NCI-H1436 (cell line): ENCODE results near the gene SLC7A8.

Experiments used
- DNase-seq: peaks from one replicate; lab custom pipeline; 2025; lab: John Stamatoyannopoulos, UW

SLC7A8 gene

GRCh38 chr14:23093991-23094665 is 89.3 kb downstream of the SLC7A8 start:
- no peak for DNase-seq

GRCh38 chr14:23093526-23093925 is 89.9 kb downstream of the SLC7A8 start:
- no peak for DNase-seq

- DNase-seq = no peak
Observed at GRCh38 chr14:23093104-23093503, 90.4 kb downstream of the SLC7A8 start.

- DNase-seq = no peak
Observed at GRCh38 chr14:23091294-23092225, 91.9 kb downstream of the SLC7A8 start.

GRCh38 chr14:23090254-23090636 is 93.2 kb downstream of the SLC7A8 start:
- no peak for DNase-seq

- no peak for DNase-seq
Observed at GRCh38 chr14:23089498-23090253, 93.8 kb downstream of the SLC7A8 start.

- no peak for DNase-seq
Observed at GRCh38 chr14:23086565-23086964, 96.9 kb downstream of the SLC7A8 start.

GRCh38 chr14:23085458-23085857 is 98.0 kb downstream of the SLC7A8 start:
- no peak for DNase-seq

- DNase-seq = no peak
Observed at GRCh38 chr14:23080474-23080873, 103.0 kb downstream of the SLC7A8 start.

- DNase-seq = no peak
Observed at GRCh38 chr14:23079716-23080115, 103.7 kb downstream of the SLC7A8 start.

- no peak for DNase-seq
Observed at GRCh38 chr14:23078692-23079116, 104.8 kb downstream of the SLC7A8 start.

- no peak for DNase-seq
Observed at GRCh38 chr14:23077962-23078361, 105.5 kb downstream of the SLC7A8 start.

GRCh38 chr14:23076785-23077408 is 106.6 kb downstream of the SLC7A8 start:
- no peak for DNase-seq
